ENCODE results near the gene TMEM131. TPM values are rescaled to one million over a fixed set of nuclear protein-coding genes. Genes with fewer than 3 reads are reported as not detected.
"Not testable (repeated sequence)": the region's sequence is repeated elsewhere in the genome, so short reads cannot be mapped to it uniquely, and the experiment has no call there.

Gene TMEM131, protein sequence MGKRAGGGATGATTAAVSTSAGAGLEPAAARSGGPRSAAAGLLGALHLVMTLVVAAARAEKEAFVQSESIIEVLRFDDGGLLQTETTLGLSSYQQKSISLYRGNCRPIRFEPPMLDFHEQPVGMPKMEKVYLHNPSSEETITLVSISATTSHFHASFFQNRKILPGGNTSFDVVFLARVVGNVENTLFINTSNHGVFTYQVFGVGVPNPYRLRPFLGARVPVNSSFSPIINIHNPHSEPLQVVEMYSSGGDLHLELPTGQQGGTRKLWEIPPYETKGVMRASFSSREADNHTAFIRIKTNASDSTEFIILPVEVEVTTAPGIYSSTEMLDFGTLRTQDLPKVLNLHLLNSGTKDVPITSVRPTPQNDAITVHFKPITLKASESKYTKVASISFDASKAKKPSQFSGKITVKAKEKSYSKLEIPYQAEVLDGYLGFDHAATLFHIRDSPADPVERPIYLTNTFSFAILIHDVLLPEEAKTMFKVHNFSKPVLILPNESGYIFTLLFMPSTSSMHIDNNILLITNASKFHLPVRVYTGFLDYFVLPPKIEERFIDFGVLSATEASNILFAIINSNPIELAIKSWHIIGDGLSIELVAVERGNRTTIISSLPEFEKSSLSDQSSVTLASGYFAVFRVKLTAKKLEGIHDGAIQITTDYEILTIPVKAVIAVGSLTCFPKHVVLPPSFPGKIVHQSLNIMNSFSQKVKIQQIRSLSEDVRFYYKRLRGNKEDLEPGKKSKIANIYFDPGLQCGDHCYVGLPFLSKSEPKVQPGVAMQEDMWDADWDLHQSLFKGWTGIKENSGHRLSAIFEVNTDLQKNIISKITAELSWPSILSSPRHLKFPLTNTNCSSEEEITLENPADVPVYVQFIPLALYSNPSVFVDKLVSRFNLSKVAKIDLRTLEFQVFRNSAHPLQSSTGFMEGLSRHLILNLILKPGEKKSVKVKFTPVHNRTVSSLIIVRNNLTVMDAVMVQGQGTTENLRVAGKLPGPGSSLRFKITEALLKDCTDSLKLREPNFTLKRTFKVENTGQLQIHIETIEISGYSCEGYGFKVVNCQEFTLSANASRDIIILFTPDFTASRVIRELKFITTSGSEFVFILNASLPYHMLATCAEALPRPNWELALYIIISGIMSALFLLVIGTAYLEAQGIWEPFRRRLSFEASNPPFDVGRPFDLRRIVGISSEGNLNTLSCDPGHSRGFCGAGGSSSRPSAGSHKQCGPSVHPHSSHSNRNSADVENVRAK (N-terminal part only)
- total RNA-seq, result 10 to 100 TPM; 24.1 to 44.6 (median 34.4) TPM

- ATAC-seq (ENCODE audit: low FRiP score), result peak; percentile 99
- DNase-seq (ENCODE audit: low spot score), result peak; percentile 85
- TF ChIP-seq, protein P1, sequence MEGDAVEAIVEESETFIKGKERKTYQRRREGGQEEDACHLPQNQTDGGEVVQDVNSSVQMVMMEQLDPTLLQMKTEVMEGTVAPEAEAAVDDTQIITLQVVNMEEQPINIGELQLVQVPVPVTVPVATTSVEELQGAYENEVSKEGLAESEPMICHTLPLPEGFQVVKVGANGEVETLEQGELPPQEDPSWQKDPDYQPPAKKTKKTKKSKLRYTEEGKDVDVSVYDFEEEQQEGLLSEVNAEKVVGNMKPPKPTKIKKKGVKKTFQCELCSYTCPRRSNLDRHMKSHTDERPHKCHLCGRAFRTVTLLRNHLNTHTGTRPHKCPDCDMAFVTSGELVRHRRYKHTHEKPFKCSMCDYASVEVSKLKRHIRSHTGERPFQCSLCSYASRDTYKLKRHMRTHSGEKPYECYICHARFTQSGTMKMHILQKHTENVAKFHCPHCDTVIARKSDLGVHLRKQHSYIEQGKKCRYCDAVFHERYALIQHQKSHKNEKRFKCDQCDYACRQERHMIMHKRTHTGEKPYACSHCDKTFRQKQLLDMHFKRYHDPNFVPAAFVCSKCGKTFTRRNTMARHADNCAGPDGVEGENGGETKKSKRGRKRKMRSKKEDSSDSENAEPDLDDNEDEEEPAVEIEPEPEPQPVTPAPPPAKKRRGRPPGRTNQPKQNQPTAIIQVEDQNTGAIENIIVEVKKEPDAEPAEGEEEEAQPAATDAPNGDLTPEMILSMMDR (IDR thresholded peaks at IDR 0.05), result no peak
Observed at GRCh38 chr2:97995734-97996624, at the start of gene TMEM131. Gene TMEM131 (minus strand): TSS chr2:97995948. CDS start chr2:97995662, 286 bp downstream.

GRCh38 chr2:98044730-98045129 lies 49.0 kb upstream of the TMEM131 start:
- ATAC-seq (ENCODE audit: low FRiP score); DNase-seq (ENCODE audit: low spot score): not testable (repeated sequence)

DNA sequence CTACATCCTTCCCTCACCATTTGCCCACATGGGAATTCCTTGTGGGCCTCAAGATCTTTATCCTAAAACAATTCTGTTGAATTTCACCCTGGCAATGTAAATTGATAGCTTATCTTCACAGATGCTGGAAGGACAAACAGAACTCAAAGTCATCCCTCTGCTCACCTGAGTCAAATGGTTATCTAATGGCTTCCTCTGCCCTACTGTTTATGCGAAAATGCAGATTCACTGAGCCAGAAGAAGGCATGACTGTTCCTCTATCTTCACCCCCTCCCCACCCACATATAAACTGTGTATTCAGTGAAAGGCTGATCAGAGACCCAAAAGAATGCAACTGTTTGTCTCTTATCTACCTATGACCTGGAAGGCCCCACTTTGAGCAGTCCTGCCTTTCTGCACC lies 47.4 kb upstream of the TMEM131 start:
- TF ChIP-seq, protein P1 (IDR thresholded peaks at IDR 0.05), result no peak
- DNase-seq (ENCODE audit: low spot score), result no peak

DNA sequence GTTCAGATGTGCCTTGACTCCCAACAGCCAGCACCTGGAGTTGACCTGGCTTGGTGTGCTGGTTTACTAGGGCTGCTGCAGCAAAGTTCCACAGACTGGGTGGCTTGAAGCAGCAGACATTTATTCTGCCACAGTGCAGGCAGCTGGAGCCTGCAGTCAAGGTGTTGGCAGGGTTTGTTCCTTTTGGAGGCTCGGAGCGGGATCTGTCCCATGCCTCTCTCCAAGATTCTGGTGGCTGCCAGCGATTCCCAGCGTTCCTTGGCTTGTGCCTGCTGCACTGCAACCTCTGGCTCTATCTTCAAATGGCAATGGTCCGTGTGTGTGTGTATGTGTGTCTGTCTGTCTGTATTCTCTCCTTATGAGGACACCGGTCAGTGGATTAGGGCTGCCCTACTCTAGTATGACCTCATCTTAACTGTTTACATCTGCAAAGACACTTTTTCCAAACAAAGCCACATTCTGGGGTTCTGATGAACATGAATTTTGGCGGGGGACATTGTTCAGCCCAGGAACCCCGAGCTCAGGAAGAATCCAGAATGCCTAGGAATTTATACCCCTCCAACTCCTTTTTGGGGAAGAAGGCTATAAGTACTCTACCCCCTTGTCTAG lies 44.7 kb upstream of the TMEM131 start:
- TF ChIP-seq, protein P1 (IDR thresholded peaks at IDR 0.05), result no peak
- ATAC-seq (ENCODE audit: low FRiP score), result no peak
- DNase-seq (ENCODE audit: low spot score), result no peak

More for the DNA sequence above, 47.4 kb upstream of the TMEM131 start:
- ATAC-seq (ENCODE audit: low FRiP score), result no peak

DNA sequence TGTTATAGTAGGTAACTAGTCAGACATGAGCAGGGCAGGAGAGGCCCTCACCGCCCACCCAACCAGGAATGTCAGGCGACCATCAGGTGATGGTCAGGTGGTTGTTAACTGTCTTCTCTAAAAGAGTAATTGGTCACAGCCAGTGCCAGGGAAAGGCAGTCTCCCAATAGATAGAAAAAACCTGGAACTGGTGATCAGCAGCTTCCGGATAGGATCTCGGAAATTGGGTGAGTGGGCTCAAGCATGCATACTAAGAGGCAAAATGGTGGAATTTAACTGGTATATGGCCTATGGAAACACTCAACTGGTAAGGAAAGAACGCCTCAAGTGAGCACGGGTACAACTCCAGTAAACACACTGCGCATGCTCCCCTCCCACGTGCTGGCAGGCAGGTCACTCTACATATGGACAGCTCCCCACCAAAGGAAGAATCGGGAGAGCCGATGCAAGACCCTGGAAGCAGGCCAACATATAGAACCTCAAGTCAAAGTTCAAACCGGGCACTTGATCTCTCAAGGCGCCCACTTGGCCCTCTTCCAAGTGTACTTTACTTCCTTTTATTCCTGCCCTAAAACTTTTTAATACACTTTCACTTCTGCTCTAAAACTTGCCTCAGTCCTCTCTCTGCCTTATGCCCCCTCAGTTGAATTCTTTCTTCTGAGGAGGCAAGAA lies 43.5 kb upstream of the TMEM131 start:
- ATAC-seq (ENCODE audit: low FRiP score), result no peak
- DNase-seq (ENCODE audit: low spot score), result no peak
- TF ChIP-seq, protein P1 (IDR thresholded peaks at IDR 0.05), result no peak

- ATAC-seq (ENCODE audit: low FRiP score) (no peak), DNase-seq (ENCODE audit: low spot score) (no peak)
- TF ChIP-seq, protein P1 (IDR thresholded peaks at IDR 0.05), result no peak
Observed at GRCh38 chr2:98037666-98038336, 42.1 kb upstream of the TMEM131 start.

Data from omental fat pad (tissue), 4 donors.